ENCODE results near the gene FNTB.

FNTB gene

GRCh38 chr14:64953310-64953654 is 33.4 kb upstream of the FNTB start:
- DNase-seq (ENCODE audit: low spot score): no peak

- no peak for DNase-seq (ENCODE audit: low spot score)
These were observed 33.0 kb upstream of the FNTB start for GRCh38 chr14:64953661-64954060.

- no peak for DNase-seq (ENCODE audit: low spot score)
These were observed 32.0 kb upstream of the FNTB start for GRCh38 chr14:64954491-64955240.

- DNase-seq (ENCODE audit: low spot score): no peak
These were observed 31.4 kb upstream of the FNTB start for GRCh38 chr14:64955297-64955696.

- no peak for DNase-seq (ENCODE audit: low spot score)
These were observed 29.8 kb upstream of the FNTB start for GRCh38 chr14:64956697-64957406.

GRCh38 chr14:64958201-64958600 is 28.5 kb upstream of the FNTB start:
- DNase-seq (ENCODE audit: low spot score): no peak

GRCh38 chr14:64958743-64959142 is 28.0 kb upstream of the FNTB start:
- no peak for DNase-seq (ENCODE audit: low spot score)

- DNase-seq (ENCODE audit: low spot score): no peak
These were observed 25.9 kb upstream of the FNTB start for GRCh38 chr14:64960762-64961276.

- DNase-seq (ENCODE audit: low spot score): no peak
These were observed 23.1 kb upstream of the FNTB start for GRCh38 chr14:64963611-64964010.

- no peak for DNase-seq (ENCODE audit: low spot score)
These were observed 21.2 kb upstream of the FNTB start for GRCh38 chr14:64965356-64966000.

GRCh38 chr14:64966976-64967375 is 19.7 kb upstream of the FNTB start:
- no peak for DNase-seq (ENCODE audit: low spot score)

GRCh38 chr14:64968167-64968566 is 18.5 kb upstream of the FNTB start:
- no peak for DNase-seq (ENCODE audit: low spot score)

GRCh38 chr14:64968651-64969050 is 18.0 kb upstream of the FNTB start:
- no peak for DNase-seq (ENCODE audit: low spot score)

GRCh38 chr14:64970041-64970440 is 16.7 kb upstream of the FNTB start:
- no peak for DNase-seq (ENCODE audit: low spot score)

- DNase-seq (ENCODE audit: low spot score): no peak
These were observed 15.8 kb upstream of the FNTB start for GRCh38 chr14:64970776-64971477.

- no peak for DNase-seq (ENCODE audit: low spot score)
These were observed 15.2 kb upstream of the FNTB start for GRCh38 chr14:64971491-64971942.

GRCh38 chr14:64971943-64972791 is 14.5 kb upstream of the FNTB start, which contains the start of gene RAB15:
Gene RAB15, minus strand, starts transcription at chr14:64972336. Its CDS starts 260 bp downstream, at chr14:64972076.
- peak; percentile 72 for DNase-seq (ENCODE audit: low spot score)

- DNase-seq (ENCODE audit: low spot score): no peak
These were observed 13.7 kb upstream of the FNTB start for GRCh38 chr14:64973026-64973442.

- DNase-seq (ENCODE audit: low spot score): no peak
These were observed 12.9 kb upstream of the FNTB start for GRCh38 chr14:64973826-64974225.

GRCh38 chr14:64974563-64974962 is 12.1 kb upstream of the FNTB start:
- no peak for DNase-seq (ENCODE audit: low spot score)
